H54 (cell line): ENCODE measurements around the gene ALDH3B1.

ENCODE experiments used
- DNase-seq: peaks from one replicate; pipeline ENCODE4 v3.0.0; 2011; ENCODE audit warnings: low spot score, mixed read lengths; ENCODE audit not compliant: insufficient read length
- FAIRE-seq: peaks from 3 replicates; lab custom pipeline; 2011; peaks lifted over from hg19 to GRCh38; lab: Jason Lieb, UNC
- POLR2A ChIP-seq: IDR thresholded peaks from 2 replicates; pipeline ENCODE4 v1.6.1; 2011; ENCODE audit warnings: low read depth, mild to moderate bottlenecking, low read length

Gene ALDH3B1

GRCh38 chr11:68061508-68061907 is 51.4 kb downstream of the ALDH3B1 start:
- DNase-seq (no peak), FAIRE-seq (no peak)
- TF ChIP-seq POLR2A, result no peak

GRCh38 chr11:68064926-68065325 is 54.8 kb downstream of the ALDH3B1 start:
- no peak for TF ChIP-seq POLR2A
- no peak for FAIRE-seq
- no peak for DNase-seq

GRCh38 chr11:68065841-68066240 is 55.7 kb downstream of the ALDH3B1 start:
- DNase-seq (no peak), FAIRE-seq (no peak)
- TF ChIP-seq POLR2A, result no peak

GRCh38 chr11:68066742-68067141 is 56.6 kb downstream of the ALDH3B1 start:
- no peak for DNase-seq
- no peak for FAIRE-seq
- no peak for TF ChIP-seq POLR2A

- DNase-seq, result no peak
- no peak for FAIRE-seq
- TF ChIP-seq POLR2A, result no peak
Observed at GRCh38 chr11:68067991-68068390, 57.9 kb downstream of the ALDH3B1 start.

GRCh38 chr11:68071281-68072048 is 61.3 kb downstream of the ALDH3B1 start:
- DNase-seq, result no peak
- no peak for FAIRE-seq
- no peak for TF ChIP-seq POLR2A

GRCh38 chr11:68074584-68075352 is 64.6 kb downstream of the ALDH3B1 start:
- no peak for DNase-seq
- FAIRE-seq, result no peak
- no peak for TF ChIP-seq POLR2A

- FAIRE-seq (no peak), DNase-seq (no peak)
- no peak for TF ChIP-seq POLR2A
Observed at GRCh38 chr11:68076371-68077042, 66.4 kb downstream of the ALDH3B1 start.

GRCh38 chr11:68077617-68078582 is 67.8 kb downstream of the ALDH3B1 start:
- FAIRE-seq (no peak), DNase-seq (no peak)
- no peak for TF ChIP-seq POLR2A
